Measurements from ENCODE around the gene RASSF3.

Gene RASSF3

GRCh38 chr12:64679487-64680001, 69.2 kb downstream of the RASSF3 start:
- Histone ChIP-seq H3K4me3 (ENCODE audit: low read depth in 1 of 2, low read length in 2 of 2) (peak overlapping the region; percentile 38 to 58), H3K4me1 (ENCODE audit: control insufficient read depth in 1 of 2, insufficient read depth in 2 of 2, low read length in 2 of 2) (peaks cover 53 to 55% of the 10 kb centered on the region in 2 donors), H3K9me3 (ENCODE audit: control insufficient read depth in 1 of 2, low read length in 2 of 2) (no peaks in the 10 kb centered on the region), H3K9ac (ENCODE audit: low read depth in 1 of 2, low read length in 2 of 2) (peak overlapping the region in 1 of 2 donors; percentile 25), H3K36me3 (ENCODE audit: control insufficient read depth in 1 of 2, insufficient read depth in 2 of 2, low read length in 2 of 2) (no peaks in the 10 kb centered on the region), H3K27me3 (ENCODE audit: control insufficient read depth in 1 of 2, insufficient read depth in 2 of 2, low read length in 2 of 2) (no peaks in the 10 kb centered on the region), H3K27ac (ENCODE audit: low read depth, low read length) (peak overlapping the region; percentile 2)

DNA sequence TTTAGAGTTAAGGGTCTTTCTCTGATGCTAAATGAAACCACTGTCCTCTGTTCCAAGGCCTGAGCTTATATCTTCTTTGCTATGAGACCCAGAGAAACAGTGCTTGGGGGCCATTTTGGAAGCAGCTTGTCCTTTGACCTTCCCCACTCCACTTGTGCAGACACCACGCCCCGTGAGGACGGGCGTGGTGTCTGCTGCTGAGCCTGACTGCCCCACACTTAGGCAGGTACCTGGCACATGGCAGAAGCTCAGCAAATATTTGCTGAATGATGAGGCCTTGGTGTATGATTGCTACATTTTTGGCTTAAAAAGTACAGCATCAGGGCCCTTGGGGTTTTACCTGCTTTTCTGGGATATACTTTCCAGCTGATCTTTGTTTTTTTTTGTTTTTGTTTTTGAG, 69.9 kb downstream of the RASSF3 start:
- Histone ChIP-seq H3K27me3 (ENCODE audit: control insufficient read depth in 1 of 2, insufficient read depth in 2 of 2, low read length in 2 of 2) (no peaks in the 10 kb centered on the region), H3K27ac (ENCODE audit: low read depth, low read length) (peak overlapping the region; percentile 2), H3K4me3 (ENCODE audit: low read depth in 1 of 2, low read length in 2 of 2) (peak overlapping the region; percentile 38 to 58), H3K36me3 (ENCODE audit: control insufficient read depth in 1 of 2, insufficient read depth in 2 of 2, low read length in 2 of 2) (no peaks in the 10 kb centered on the region), H3K4me1 (ENCODE audit: control insufficient read depth in 1 of 2, insufficient read depth in 2 of 2, low read length in 2 of 2) (peaks cover 49% of the 10 kb centered on the region in 2 donors), H3K9me3 (ENCODE audit: control insufficient read depth in 1 of 2, low read length in 2 of 2) (no peaks in the 10 kb centered on the region), H3K9ac (ENCODE audit: low read depth in 1 of 2, low read length in 2 of 2) (no peak overlapping the region)

DNA sequence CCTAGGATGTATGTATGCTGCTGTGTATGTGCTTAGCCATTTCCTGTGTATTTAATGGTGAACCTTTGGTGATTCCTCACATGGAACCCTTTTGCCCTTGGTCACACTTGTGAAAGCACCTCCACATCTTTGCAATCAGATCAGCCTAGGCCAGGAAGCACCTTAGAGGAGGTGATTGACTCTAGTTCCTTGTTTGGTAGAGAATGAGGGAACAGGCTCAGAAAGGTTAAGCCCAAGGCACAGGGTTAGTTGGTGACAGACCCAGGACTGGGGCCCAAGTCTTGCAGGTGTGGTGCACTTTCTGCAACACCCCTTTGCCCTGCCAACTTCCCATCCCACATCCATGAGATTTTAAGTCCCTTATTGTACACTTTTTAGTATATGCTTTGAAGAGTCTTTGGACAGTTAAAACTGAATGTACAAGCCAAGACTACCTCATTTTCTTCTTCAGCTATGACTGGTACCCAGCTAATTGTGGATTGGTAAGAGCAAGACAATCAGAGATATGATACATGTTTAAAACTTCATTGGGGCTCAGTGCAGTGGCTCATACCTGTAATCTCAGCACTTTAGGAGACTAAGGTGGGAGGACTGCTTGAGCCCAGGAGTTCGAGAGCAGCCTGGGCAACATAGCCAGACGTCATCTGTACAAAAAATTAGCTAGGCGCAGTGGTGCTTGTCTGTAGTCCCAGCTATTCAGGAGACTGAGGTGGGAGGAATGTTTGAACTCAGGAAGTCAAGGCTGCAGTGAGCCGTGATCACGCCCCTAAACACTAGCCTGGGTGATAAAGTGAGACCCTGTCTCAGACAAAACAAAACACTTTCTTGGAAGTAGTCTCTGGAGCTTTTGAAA, 71.1 kb downstream of the RASSF3 start:
- H3K4me1 ChIP-seq (ENCODE audit: control insufficient read depth in 1 of 2, insufficient read depth in 2 of 2, low read length in 2 of 2): peaks cover 42% of the 10 kb centered on the region in 2 donors
- peaks cover 0 to 5% of the 10 kb centered on the region in 2 donors for H3K36me3 ChIP-seq (ENCODE audit: control insufficient read depth in 1 of 2, insufficient read depth in 2 of 2, low read length in 2 of 2)
- H3K27ac ChIP-seq (ENCODE audit: low read depth, low read length): no peak overlapping the region
- H3K4me3 ChIP-seq (ENCODE audit: low read depth in 1 of 2, low read length in 2 of 2): no peak overlapping the region
- H3K9me3 ChIP-seq (ENCODE audit: control insufficient read depth in 1 of 2, low read length in 2 of 2): no peaks in the 10 kb centered on the region
- no peak overlapping the region for H3K9ac ChIP-seq (ENCODE audit: low read depth in 1 of 2, low read length in 2 of 2)
- no peaks in the 10 kb centered on the region for H3K27me3 ChIP-seq (ENCODE audit: control insufficient read depth in 1 of 2, insufficient read depth in 2 of 2, low read length in 2 of 2)

GRCh38 chr12:64682572-64683277, 72.4 kb downstream of the RASSF3 start:
- no peak overlapping the region for H3K27ac ChIP-seq (ENCODE audit: low read depth, low read length)
- peaks cover 41 to 45% of the 10 kb centered on the region in 2 donors for H3K4me1 ChIP-seq (ENCODE audit: control insufficient read depth in 1 of 2, insufficient read depth in 2 of 2, low read length in 2 of 2)

DNA sequence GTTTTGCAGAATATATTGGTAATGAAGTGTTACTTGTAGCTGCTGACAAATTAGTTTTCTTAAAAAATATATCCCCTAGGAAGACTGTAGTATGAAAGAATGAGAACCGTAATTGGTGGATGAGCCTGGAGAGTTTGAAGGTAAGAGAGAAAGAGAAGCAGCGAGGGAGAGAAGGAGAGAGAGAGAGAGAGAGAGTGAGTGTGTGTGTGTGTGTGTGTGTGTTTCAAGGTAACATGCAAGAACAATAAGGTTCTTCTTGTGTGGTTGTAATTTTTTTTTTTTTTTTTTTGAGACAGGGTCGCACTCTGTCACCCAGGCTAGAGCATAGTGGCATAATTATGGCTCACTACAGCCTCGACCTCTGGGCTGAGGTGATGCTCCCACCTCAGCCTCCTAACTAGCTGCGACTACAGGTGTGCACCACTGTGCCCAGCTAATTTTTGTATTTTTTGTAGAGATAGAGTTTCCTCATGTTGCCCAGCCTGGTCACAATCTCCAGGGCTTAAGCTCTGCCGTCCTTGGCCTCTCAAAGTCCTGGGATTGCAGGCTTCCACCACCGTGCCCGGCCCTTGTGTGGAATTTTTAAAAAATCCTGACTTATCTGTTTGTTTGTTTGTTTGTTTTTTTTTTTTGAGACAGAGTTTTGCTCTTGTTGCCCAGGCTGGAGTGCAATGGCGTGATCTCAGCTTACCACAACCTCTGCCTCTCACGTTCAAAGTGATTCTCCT, 73.7 kb downstream of the RASSF3 start:
- H3K9me3 ChIP-seq (ENCODE audit: control insufficient read depth in 1 of 2, low read length in 2 of 2): no peaks in the 10 kb centered on the region
- no peaks in the 10 kb centered on the region for H3K27me3 ChIP-seq (ENCODE audit: control insufficient read depth in 1 of 2, insufficient read depth in 2 of 2, low read length in 2 of 2)
- peaks cover 35 to 43% of the 10 kb centered on the region in 2 donors for H3K4me1 ChIP-seq (ENCODE audit: control insufficient read depth in 1 of 2, insufficient read depth in 2 of 2, low read length in 2 of 2)
- H3K36me3 ChIP-seq (ENCODE audit: control insufficient read depth in 1 of 2, insufficient read depth in 2 of 2, low read length in 2 of 2): peaks cover 0 to 20% of the 10 kb centered on the region in 2 donors
- H3K27ac ChIP-seq (ENCODE audit: low read depth, low read length): no peak overlapping the region
- no peak overlapping the region for H3K9ac ChIP-seq (ENCODE audit: low read depth in 1 of 2, low read length in 2 of 2)
- H3K4me3 ChIP-seq (ENCODE audit: low read depth in 1 of 2, low read length in 2 of 2): no peak overlapping the region

More at GRCh38 chr12:64682572-64683277, 72.4 kb downstream of the RASSF3 start:
- H3K9me3 ChIP-seq (ENCODE audit: control insufficient read depth in 1 of 2, low read length in 2 of 2): no peaks in the 10 kb centered on the region
- H3K4me3 ChIP-seq (ENCODE audit: low read depth in 1 of 2, low read length in 2 of 2): no peak overlapping the region
- H3K27me3 ChIP-seq (ENCODE audit: control insufficient read depth in 1 of 2, insufficient read depth in 2 of 2, low read length in 2 of 2): no peaks in the 10 kb centered on the region
- no peak overlapping the region for H3K9ac ChIP-seq (ENCODE audit: low read depth in 1 of 2, low read length in 2 of 2)
- H3K36me3 ChIP-seq (ENCODE audit: control insufficient read depth in 1 of 2, insufficient read depth in 2 of 2, low read length in 2 of 2): peaks cover 0 to 9% of the 10 kb centered on the region in 2 donors

- Histone ChIP-seq H3K9me3 (ENCODE audit: control insufficient read depth in 1 of 2, low read length in 2 of 2) (no peaks in the 10 kb centered on the region), H3K36me3 (ENCODE audit: control insufficient read depth in 1 of 2, insufficient read depth in 2 of 2, low read length in 2 of 2) (peaks cover 0 to 20% of the 10 kb centered on the region in 2 donors), H3K27me3 (ENCODE audit: control insufficient read depth in 1 of 2, insufficient read depth in 2 of 2, low read length in 2 of 2) (no peaks in the 10 kb centered on the region), H3K4me3 (ENCODE audit: low read depth in 1 of 2, low read length in 2 of 2) (no peak overlapping the region), H3K27ac (ENCODE audit: low read depth, low read length) (no peak overlapping the region), H3K9ac (ENCODE audit: low read depth in 1 of 2, low read length in 2 of 2) (no peak overlapping the region), H3K4me1 (ENCODE audit: control insufficient read depth in 1 of 2, insufficient read depth in 2 of 2, low read length in 2 of 2) (peaks cover 27 to 33% of the 10 kb centered on the region in 2 donors)
Observed at GRCh38 chr12:64685050-64685449, 74.8 kb downstream of the RASSF3 start.

GRCh38 chr12:64685605-64686004, 75.3 kb downstream of the RASSF3 start:
- no peak overlapping the region for H3K9ac ChIP-seq (ENCODE audit: low read depth in 1 of 2, low read length in 2 of 2)
- H3K36me3 ChIP-seq (ENCODE audit: control insufficient read depth in 1 of 2, insufficient read depth in 2 of 2, low read length in 2 of 2): peaks cover 0 to 20% of the 10 kb centered on the region in 2 donors
- H3K4me3 ChIP-seq (ENCODE audit: low read depth in 1 of 2, low read length in 2 of 2): no peak overlapping the region
- no peaks in the 10 kb centered on the region for H3K9me3 ChIP-seq (ENCODE audit: control insufficient read depth in 1 of 2, low read length in 2 of 2)
- no peak overlapping the region for H3K27ac ChIP-seq (ENCODE audit: low read depth, low read length)
- no peaks in the 10 kb centered on the region for H3K27me3 ChIP-seq (ENCODE audit: control insufficient read depth in 1 of 2, insufficient read depth in 2 of 2, low read length in 2 of 2)
- H3K4me1 ChIP-seq (ENCODE audit: control insufficient read depth in 1 of 2, insufficient read depth in 2 of 2, low read length in 2 of 2): peaks cover 22 to 29% of the 10 kb centered on the region in 2 donors

GRCh38 chr12:64687816-64688215, 77.5 kb downstream of the RASSF3 start:
- Histone ChIP-seq H3K27ac (ENCODE audit: low read depth, low read length) (no peak overlapping the region), H3K4me1 (ENCODE audit: control insufficient read depth in 1 of 2, insufficient read depth in 2 of 2, low read length in 2 of 2) (peaks cover 9 to 14% of the 10 kb centered on the region in 2 donors), H3K27me3 (ENCODE audit: control insufficient read depth in 1 of 2, insufficient read depth in 2 of 2, low read length in 2 of 2) (no peaks in the 10 kb centered on the region), H3K36me3 (ENCODE audit: control insufficient read depth in 1 of 2, insufficient read depth in 2 of 2, low read length in 2 of 2) (peaks cover 0 to 27% of the 10 kb centered on the region in 2 donors), H3K9ac (ENCODE audit: low read depth in 1 of 2, low read length in 2 of 2) (no peak overlapping the region), H3K4me3 (ENCODE audit: low read depth in 1 of 2, low read length in 2 of 2) (no peak overlapping the region), H3K9me3 (ENCODE audit: control insufficient read depth in 1 of 2, low read length in 2 of 2) (no peaks in the 10 kb centered on the region)

DNA sequence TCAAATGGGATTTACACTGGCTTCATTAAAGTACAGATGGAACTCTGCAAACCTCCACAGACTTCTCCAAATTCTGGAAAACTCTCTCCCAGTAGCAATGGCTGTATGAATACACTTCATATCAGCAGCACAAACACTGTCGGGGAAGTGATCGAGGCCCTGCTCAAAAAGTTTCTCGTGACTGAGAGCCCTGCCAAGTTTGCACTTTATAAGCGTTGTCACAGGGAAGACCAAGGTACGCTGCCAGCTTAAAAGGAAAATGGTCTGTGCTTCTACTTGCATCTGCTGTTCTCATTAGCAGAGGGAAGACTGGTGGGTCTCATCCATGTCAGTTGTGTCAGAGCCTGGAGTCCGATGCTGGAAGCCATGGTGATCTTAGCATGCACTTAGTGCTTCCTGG, 77.9 kb downstream of the RASSF3 start:
- peaks cover 0 to 31% of the 10 kb centered on the region in 2 donors for H3K36me3 ChIP-seq (ENCODE audit: control insufficient read depth in 1 of 2, insufficient read depth in 2 of 2, low read length in 2 of 2)
- peaks cover 5 to 10% of the 10 kb centered on the region in 2 donors for H3K4me1 ChIP-seq (ENCODE audit: control insufficient read depth in 1 of 2, insufficient read depth in 2 of 2, low read length in 2 of 2)
- no peak overlapping the region for H3K9ac ChIP-seq (ENCODE audit: low read depth in 1 of 2, low read length in 2 of 2)
- no peak overlapping the region for H3K4me3 ChIP-seq (ENCODE audit: low read depth in 1 of 2, low read length in 2 of 2)
- H3K27me3 ChIP-seq (ENCODE audit: control insufficient read depth in 1 of 2, insufficient read depth in 2 of 2, low read length in 2 of 2): no peaks in the 10 kb centered on the region
- H3K9me3 ChIP-seq (ENCODE audit: control insufficient read depth in 1 of 2, low read length in 2 of 2): no peaks in the 10 kb centered on the region
- no peak overlapping the region for H3K27ac ChIP-seq (ENCODE audit: low read depth, low read length)

Data from duodenal mucosa (tissue), 2 donors.